HepG2 (cell line): ENCODE results near the gene SNU13. TPM values are rescaled to one million over a fixed set of nuclear protein-coding genes. Genes with fewer than 3 reads are reported as not detected.

Source experiments
- ARNT ChIP-seq: fragments of 450-650 bp; IDR thresholded peaks from 2 replicates; pipeline ENCODE4 v1.6.1; 2017
- ELF1 ChIP-seq: sonication (generic); formaldehyde crosslinking; IDR thresholded peaks from 2 replicates; pipeline ENCODE4 v1.4.0; 2020; ENCODE audit warnings: missing genetic modification reagents
- JARID2 ChIP-seq: sonication (generic); formaldehyde crosslinking; IDR thresholded peaks from 2 replicates; pipeline ENCODE4 v1.8.1; 2023; ENCODE audit warnings: missing genetic modification reagents, inconsistent platforms; ENCODE audit not compliant: insufficient replicate concordance
- JUN ChIP-seq: sonication (generic); formaldehyde crosslinking; IDR thresholded peaks from 2 replicates; pipeline ENCODE4 v1.4.0; 2020; ENCODE audit warnings: mild to moderate bottlenecking, missing genetic modification reagents
- LCORL ChIP-seq, 2 experiments: fragments of 450-650 bp in 1 of 2; sonication (generic) in 1 of 2; formaldehyde crosslinking in 1 of 2; IDR thresholded peaks; 2 replicates each; pipeline versions ENCODE4 v1.5.0 to v1.6.1; 2017 to 2020; ENCODE audit warnings: antibody characterized with exemption in 1 of 2, missing genetic modification reagents in 1 of 2
- NFKB2 ChIP-seq: sonication (generic); formaldehyde crosslinking; IDR thresholded peaks from 2 replicates; pipeline ENCODE4 v1.4.0; 2020; ENCODE audit warnings: missing genetic modification reagents, borderline replicate concordance
- PITX1 ChIP-seq: sonication (generic); formaldehyde crosslinking; IDR thresholded peaks from 2 replicates; pipeline ENCODE4 v1.5.1; 2020; ENCODE audit warnings: mild to moderate bottlenecking, missing genetic modification reagents
- SNRNP70 ChIP-seq: fragments of 200-400 bp; formaldehyde crosslinking; IDR thresholded peaks from 2 replicates; pipeline ENCODE4 v1.6.1; 2017; ENCODE audit warnings: mild to moderate bottlenecking, low read depth, low read length, moderate library complexity
- SP1 ChIP-seq, 2 experiments: fragments of 450-650 bp in 1 of 2; sonication (generic) in 1 of 2; formaldehyde crosslinking in 1 of 2; IDR thresholded peaks; 2 replicates each; pipeline versions ENCODE4 v1.4.0 to v1.6.1; 2016 to 2020; ENCODE audit warnings: missing genetic modification reagents in 1 of 2
- SUZ12 ChIP-seq: fragments of 150-350 bp; IDR thresholded peaks from 2 replicates; pipeline ENCODE4 v1.6.1; 2014; ENCODE audit warnings: low read depth, low read length
- TFE3 ChIP-seq: IDR thresholded peaks from 2 replicates; pipeline ENCODE4 v1.6.1; 2016
- YEATS2 ChIP-seq: sonication (generic); formaldehyde crosslinking; IDR thresholded peaks from 2 replicates; pipeline ENCODE4 v1.4.0; 2020; ENCODE audit warnings: missing genetic modification reagents, borderline replicate concordance
- ZNF232 ChIP-seq: sonication (generic); formaldehyde crosslinking; IDR thresholded peaks from 2 replicates; pipeline ENCODE4 v1.4.0; 2020; ENCODE audit warnings: missing genetic modification reagents, borderline replicate concordance
- ZNF251 ChIP-seq: sonication (generic); formaldehyde crosslinking; IDR thresholded peaks from 2 replicates; pipeline ENCODE4 v1.9.0; 2021; ENCODE audit warnings: mild to moderate bottlenecking, missing genetic modification reagents
- ZNF430 ChIP-seq: sonication (generic); formaldehyde crosslinking; IDR thresholded peaks from 2 replicates; pipeline ENCODE4 v1.9.0; 2021; ENCODE audit warnings: mild to moderate bottlenecking, missing genetic modification reagents
- ZNF446 ChIP-seq: sonication (generic); formaldehyde crosslinking; IDR thresholded peaks from 2 replicates; pipeline ENCODE4 v1.5.0; 2020; ENCODE audit warnings: mild to moderate bottlenecking, missing genetic modification reagents
- ZNF451 ChIP-seq: sonication (generic); formaldehyde crosslinking; IDR thresholded peaks from 2 replicates; pipeline ENCODE4 v1.5.0; 2020; ENCODE audit warnings: mild to moderate bottlenecking, missing genetic modification reagents
- ZNF550 ChIP-seq: sonication (generic); formaldehyde crosslinking; IDR thresholded peaks from 2 replicates; pipeline ENCODE4 v1.4.0; 2020; ENCODE audit warnings: mild to moderate bottlenecking, missing genetic modification reagents, borderline replicate concordance
- ZNF570 ChIP-seq: sonication (generic); formaldehyde crosslinking; IDR thresholded peaks from 2 replicates; pipeline ENCODE4 v1.4.0; 2020; ENCODE audit warnings: mild to moderate bottlenecking, missing genetic modification reagents, borderline replicate concordance
- ZNF615 ChIP-seq: sonication (generic); formaldehyde crosslinking; IDR thresholded peaks from 2 replicates; pipeline ENCODE4 v1.5.0; 2020; ENCODE audit warnings: mild to moderate bottlenecking, missing genetic modification reagents, borderline replicate concordance
- ZNF687 ChIP-seq: sonication (generic); formaldehyde crosslinking; IDR thresholded peaks from 2 replicates; pipeline ENCODE4 v1.5.1; 2020; ENCODE audit warnings: mild to moderate bottlenecking, missing genetic modification reagents, moderate library complexity
- ZSCAN20 ChIP-seq: sonication (generic); formaldehyde crosslinking; IDR thresholded peaks from 2 replicates; pipeline ENCODE4 v1.4.0; 2020; ENCODE audit warnings: missing genetic modification reagents, mild to moderate bottlenecking, borderline replicate concordance
- ZSCAN9 ChIP-seq: IDR thresholded peaks from 2 replicates; pipeline ENCODE4 v1.6.1; 2016; ENCODE audit warnings: borderline replicate concordance
- polyA plus RNA-seq, 8 experiments: library from polyadenylated mRNA; depleted of rRNA in 3 of 8; stranded (reverse) in 7 of 8; unstranded in 1 of 8; fragments of >200 nt; fragmentation: Illumina TruSeq in 4 of 8; extraction: Trizol in 4 of 8; gene quantifications; 2 replicates each; pipeline versions ENCODE4 v1.2.1 to v1.2.3, GENCODE V29; 2011 to 2016; ENCODE audit warnings: low read depth in 4 of 8, missing spikeins in 1 of 8, mixed read lengths in 1 of 8; ENCODE audit not compliant: insufficient read depth in 1 of 8
- total RNA-seq, 5 experiments: library from RNA; depleted of rRNA; stranded (reverse); fragments of >200 nt; fragmentation: Illumina TruSeq; extraction: Trizol; gene quantifications; 2 replicates each; pipeline ENCODE4 v1.2.3, GENCODE V29; 2016; ENCODE audit warnings: low read depth in 1 of 5
- TF ChIP-seq, protein P1 (sequence below): sonication (generic); formaldehyde crosslinking; IDR thresholded peaks from 2 replicates; pipeline ENCODE4 v1.9.0; 2022; ENCODE audit warnings: missing genetic modification reagents, mild to moderate bottlenecking, borderline replicate concordance

The SNU13 gene
- total and polyA plus RNA-seq, 2 of the 13 experiments (the other 11 are each of a cell fraction or from before 2014, with no cell fraction given), result 203 to 287 TPM

DNA sequence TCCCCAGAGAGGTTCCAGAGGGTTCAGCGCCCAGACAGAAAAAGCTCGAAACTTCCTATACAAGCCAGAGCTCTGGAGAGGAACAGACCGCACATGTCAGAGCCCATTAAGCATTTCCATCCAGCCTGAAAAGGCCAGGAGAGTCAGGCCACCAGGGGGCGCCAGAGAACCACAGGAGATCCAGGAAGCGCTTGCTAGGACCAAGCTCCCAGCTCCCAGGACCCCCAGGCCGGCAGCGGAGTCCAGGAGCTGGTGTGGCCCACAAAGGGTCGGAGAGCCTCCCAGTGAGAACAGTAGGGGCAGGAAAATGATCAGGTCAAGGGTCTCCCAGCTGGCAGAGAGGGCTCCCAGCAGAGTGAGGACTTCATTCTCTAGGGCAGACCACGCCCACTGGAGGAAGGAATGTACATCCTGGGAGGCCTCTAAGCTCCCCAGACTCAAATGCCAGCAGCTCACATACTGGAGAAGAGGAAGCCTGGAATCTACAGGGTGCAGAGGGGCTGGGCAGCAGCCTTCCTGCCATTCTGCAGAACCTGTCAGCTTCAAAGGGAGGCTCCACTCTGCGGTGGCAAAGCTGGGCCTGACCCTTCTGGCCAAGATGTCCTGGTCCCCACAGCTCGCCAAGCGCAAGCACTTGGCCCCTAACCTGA, 8.6 kb upstream of the SNU13 start (continued):
- TF ChIP-seq ZNF687 (CRISPR knock-in tag), result peak; percentile 74
- no peak for TF ChIP-seq TFE3
- no peak for TF ChIP-seq ARNT
- TF ChIP-seq SNRNP70, result no peak
- peak; percentile 61; the same call in 1 of the 2 replicates for TF ChIP-seq ZNF430 (CRISPR knock-in tag)
- peak; percentile 49; the same call in 1 of the 2 replicates for TF ChIP-seq ZNF232
- TF ChIP-seq ZNF446, result no peak
- no peak for TF ChIP-seq ZNF251 (CRISPR knock-in tag)
- TF ChIP-seq, protein P1, sequence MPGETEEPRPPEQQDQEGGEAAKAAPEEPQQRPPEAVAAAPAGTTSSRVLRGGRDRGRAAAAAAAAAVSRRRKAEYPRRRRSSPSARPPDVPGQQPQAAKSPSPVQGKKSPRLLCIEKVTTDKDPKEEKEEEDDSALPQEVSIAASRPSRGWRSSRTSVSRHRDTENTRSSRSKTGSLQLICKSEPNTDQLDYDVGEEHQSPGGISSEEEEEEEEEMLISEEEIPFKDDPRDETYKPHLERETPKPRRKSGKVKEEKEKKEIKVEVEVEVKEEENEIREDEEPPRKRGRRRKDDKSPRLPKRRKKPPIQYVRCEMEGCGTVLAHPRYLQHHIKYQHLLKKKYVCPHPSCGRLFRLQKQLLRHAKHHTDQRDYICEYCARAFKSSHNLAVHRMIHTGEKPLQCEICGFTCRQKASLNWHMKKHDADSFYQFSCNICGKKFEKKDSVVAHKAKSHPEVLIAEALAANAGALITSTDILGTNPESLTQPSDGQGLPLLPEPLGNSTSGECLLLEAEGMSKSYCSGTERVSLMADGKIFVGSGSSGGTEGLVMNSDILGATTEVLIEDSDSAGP (CRISPR knock-in tag), result peak; percentile 74; the same call in 1 of the 2 replicates
- TF ChIP-seq YEATS2 (CRISPR knock-in tag), result no peak; the same call in 1 of the 2 replicates
- no peak for TF ChIP-seq ZSCAN20 (CRISPR knock-in tag)
- TF ChIP-seq ZNF451 (CRISPR knock-in tag), result no peak
- TF ChIP-seq NFKB2, result peak; percentile 40; the same call in 1 of the 2 replicates
- TF ChIP-seq ZNF570 (CRISPR knock-in tag), result no peak
- TF ChIP-seq JUN (CRISPR knock-in tag), result no peak
- TF ChIP-seq ZNF550 (CRISPR knock-in tag), result 0 out of 2 replicates have a peak, but pooled peaks have one; percentile 35
- no peak for TF ChIP-seq ZSCAN9 (CRISPR knock-in tag)
- no peak for TF ChIP-seq ZNF615 (CRISPR knock-in tag)
- TF ChIP-seq SUZ12, result no peak
- no peak for TF ChIP-seq LCORL (IDR thresholded peaks at IDR 0.05)
- TF ChIP-seq LCORL (CRISPR knock-in tag; IDR thresholded peaks at IDR 0.05), result no peak
- TF ChIP-seq JARID2 (CRISPR knock-in tag), result no peak
- peak; percentile 56; the same call in 1 of the 2 replicates for TF ChIP-seq PITX1 (CRISPR knock-in tag)
- TF ChIP-seq SP1 (IDR thresholded peaks at IDR 0.05), result no peak
- no peak for TF ChIP-seq SP1 (CRISPR knock-in tag; IDR thresholded peaks at IDR 0.05)
- peak; percentile 83 for TF ChIP-seq ELF1 (CRISPR knock-in tag)
